ENCODE measurements around the gene TEX51.

DNA sequence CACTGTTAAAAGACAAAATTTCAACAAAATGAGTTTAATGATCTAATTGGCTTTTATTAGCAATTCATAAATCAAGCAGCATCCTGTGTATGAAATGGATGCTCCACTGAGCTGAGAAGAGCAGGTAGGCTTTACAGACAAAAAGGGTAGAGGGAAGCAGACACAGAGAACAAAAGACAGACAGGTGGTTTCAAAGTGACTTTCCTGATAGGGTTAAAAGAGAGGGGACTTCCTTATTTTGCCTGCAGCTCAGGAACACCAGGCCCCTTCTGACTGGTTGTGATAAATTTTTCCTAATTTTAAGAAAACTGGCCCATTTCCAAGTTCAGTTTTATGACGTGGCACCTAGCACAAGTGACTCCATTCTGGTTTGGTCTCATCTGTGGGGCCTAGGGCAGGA lies 11.9 kb downstream of the TEX51 start:
- TF ChIP-seq, protein P1, sequence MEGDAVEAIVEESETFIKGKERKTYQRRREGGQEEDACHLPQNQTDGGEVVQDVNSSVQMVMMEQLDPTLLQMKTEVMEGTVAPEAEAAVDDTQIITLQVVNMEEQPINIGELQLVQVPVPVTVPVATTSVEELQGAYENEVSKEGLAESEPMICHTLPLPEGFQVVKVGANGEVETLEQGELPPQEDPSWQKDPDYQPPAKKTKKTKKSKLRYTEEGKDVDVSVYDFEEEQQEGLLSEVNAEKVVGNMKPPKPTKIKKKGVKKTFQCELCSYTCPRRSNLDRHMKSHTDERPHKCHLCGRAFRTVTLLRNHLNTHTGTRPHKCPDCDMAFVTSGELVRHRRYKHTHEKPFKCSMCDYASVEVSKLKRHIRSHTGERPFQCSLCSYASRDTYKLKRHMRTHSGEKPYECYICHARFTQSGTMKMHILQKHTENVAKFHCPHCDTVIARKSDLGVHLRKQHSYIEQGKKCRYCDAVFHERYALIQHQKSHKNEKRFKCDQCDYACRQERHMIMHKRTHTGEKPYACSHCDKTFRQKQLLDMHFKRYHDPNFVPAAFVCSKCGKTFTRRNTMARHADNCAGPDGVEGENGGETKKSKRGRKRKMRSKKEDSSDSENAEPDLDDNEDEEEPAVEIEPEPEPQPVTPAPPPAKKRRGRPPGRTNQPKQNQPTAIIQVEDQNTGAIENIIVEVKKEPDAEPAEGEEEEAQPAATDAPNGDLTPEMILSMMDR (conservative IDR thresholded peaks at IDR 0.05 in 1 of 2, IDR thresholded peaks at IDR 0.05 in 1 of 2; ENCODE audit: low read depth in 1 of 2, low read length in 2 of 2): no peak
- no peak for TF ChIP-seq EZH2 (IDR thresholded peaks at IDR 0.05; ENCODE audit: low read length, missing control alignments)
